Gastroesophageal sphincter (tissue), 4 donors: ENCODE data around the gene PLXNA2. TPM values are rescaled to one million over a fixed set of nuclear protein-coding genes. Genes with fewer than 3 reads are reported as not detected.

Experiments used
- ATAC-seq: fragments of 150-250 bp; one replicate; pipeline ENCODE4 v1.9.1; 2016; ENCODE audit warnings: mild to moderate bottlenecking, moderate library complexity
- H3K27ac ChIP-seq, 4 donors: fragments of 200-600 bp; sonication (generic) in 3 of 4; 1 replicate in 3 of 4; 2 replicates in 1 of 4; pipeline ENCODE4 v1.5.1; 2016 to 2019
- H3K27me3 ChIP-seq: fragments of 200-600 bp; sonication (generic); one replicate; pipeline ENCODE4 v1.5.1; 2019
- H3K36me3 ChIP-seq, 2 donors: fragments of 200-600 bp; sonication (generic); one replicate each; pipeline ENCODE4 v1.5.1; 2019; ENCODE audit warnings: control low read depth in 1 of 2
- H3K4me1 ChIP-seq, 3 donors: fragments of 200-600 bp; sonication (generic); 1 replicate in 2 of 3; 2 replicates in 1 of 3; pipeline ENCODE4 v1.5.1; 2016 to 2019; ENCODE audit warnings: control low read depth in 2 of 3
- H3K4me3 ChIP-seq, 2 donors: fragments of 200-600 bp; sonication (generic); one replicate each; pipeline ENCODE4 v1.5.1; 2019; ENCODE audit warnings: mild to moderate bottlenecking in 1 of 2, moderate library complexity in 1 of 2
- H3K9me3 ChIP-seq, 3 donors: fragments of 200-600 bp; sonication (generic); one replicate each; pipeline ENCODE4 v1.5.1; 2017 to 2019; ENCODE audit warnings: control low read depth in 2 of 3
- CTCF ChIP-seq, 4 experiments: fragments of 200-600 bp in 2 of 4; fragments of 450-650 bp in 2 of 4; sonication (generic) in 1 of 4; IDR thresholded peaks; one replicate each; pipeline ENCODE4 v1.5.1; 2017 to 2019; ENCODE audit warnings: antibody characterized with exemption in 4 of 4, mild to moderate bottlenecking in 2 of 4, moderate library complexity in 2 of 4
- EP300 ChIP-seq: sonication (generic); formaldehyde crosslinking; IDR thresholded peaks from one replicate; pipeline ENCODE4 v1.6.1; 2017; ENCODE audit warnings: antibody characterized with exemption, mild to moderate bottlenecking
- POLR2A ChIP-seq, 2 donors: fragments of 450-650 bp; IDR thresholded peaks; one replicate each; pipeline ENCODE4 v1.6.1; 2017; ENCODE audit warnings: antibody characterized with exemption in 2 of 2, mild to moderate bottlenecking in 2 of 2, moderate library complexity in 1 of 2
- POLR2AphosphoS5 ChIP-seq: sonication (generic); formaldehyde crosslinking; IDR thresholded peaks from one replicate; pipeline ENCODE4 v1.6.1; 2017; ENCODE audit warnings: antibody characterized with exemption
- WGBS, 2 donors: methylation state at CpG; one replicate each; pipeline ENCODE4 v1.1.5; 2018; ENCODE audit warnings: low coverage in 1 of 2; 5-methylcytosine and 5-hydroxymethylcytosine counted together
- total RNA-seq, 4 donors: library from RNA; depleted of rRNA; stranded (reverse); fragments of >200 nt; gene quantifications; one replicate each; pipeline ENCODE4 v1.1.0, GENCODE V29; 2016

Gene PLXNA2
- total RNA-seq, 4 donors from 2014 or later: 12.5 to 38.3 (median 32.0) TPM

- H3K9me3 ChIP-seq: no peaks in the 10 kb centered on the region
- H3K36me3 ChIP-seq: peaks cover 0 to 72% of the 10 kb centered on the region in 2 donors
- H3K4me1 ChIP-seq: peaks cover 0 to 83% (median 25%) of the 10 kb centered on the region in 3 donors
- H3K4me3 ChIP-seq: no peak overlapping the region
- H3K27ac ChIP-seq: no peak overlapping the region
- WGBS, 2 donors: 89 to 94% methylated on average over 4 to 7 of the region's 9 CpGs
- no peaks in the 10 kb centered on the region for H3K27me3 ChIP-seq
- ATAC-seq: no peak
- TF ChIP-seq CTCF (IDR thresholded peaks at IDR 0.05) (no peak), POLR2AphosphoS5 (no peak), POLR2A (IDR thresholded peaks at IDR 0.05) (no peak), EP300 (no peak)
Measured at GRCh38 chr1:208209896-208210589, 34.1 kb downstream of the PLXNA2 start.

- no peak for ATAC-seq
- whole genome bisulfite sequencing, 2 donors: 52% methylated on average over 3 of the region's 3 CpGs; no CpG with 5 or more reads in 1 of the 2 donors
Measured at GRCh38 chr1:208209286-208209685, 34.9 kb downstream of the PLXNA2 start.

GRCh38 chr1:208208132-208208487, 36.1 kb downstream of the PLXNA2 start:
- ATAC-seq: no peak
- peaks cover 8 to 85% (median 43%) of the 10 kb centered on the region in 3 donors for H3K4me1 ChIP-seq
- H3K36me3 ChIP-seq: peaks cover 0 to 65% of the 10 kb centered on the region in 2 donors
- TF ChIP-seq POLR2AphosphoS5 (no peak), EP300 (no peak), POLR2A (IDR thresholded peaks at IDR 0.05) (no peak), CTCF (IDR thresholded peaks at IDR 0.05) (no peak)
- H3K4me3 ChIP-seq: no peak overlapping the region
- peak overlapping the region in 3 of 4 donors; percentile 55 to 63 (median 59) for H3K27ac ChIP-seq
- no peaks in the 10 kb centered on the region for H3K9me3 ChIP-seq
- no peaks in the 10 kb centered on the region for H3K27me3 ChIP-seq

More at GRCh38 chr1:208209286-208209685, 34.9 kb downstream of the PLXNA2 start:
- Histone ChIP-seq H3K4me1 (peaks cover 3 to 83% (median 33%) of the 10 kb centered on the region in 3 donors), H3K9me3 (no peaks in the 10 kb centered on the region), H3K27ac (peak overlapping the region in 1 of 4 donors; percentile 63), H3K36me3 (peaks cover 0 to 71% of the 10 kb centered on the region in 2 donors), H3K27me3 (no peaks in the 10 kb centered on the region), H3K4me3 (no peak overlapping the region)
- TF ChIP-seq EP300 (no peak), POLR2AphosphoS5 (peak; percentile 14)

- Histone ChIP-seq H3K9me3 (no peaks in the 10 kb centered on the region), H3K27me3 (no peaks in the 10 kb centered on the region), H3K4me1 (peaks cover 8 to 86% (median 46%) of the 10 kb centered on the region in 3 donors), H3K36me3 (peaks cover 0 to 63% of the 10 kb centered on the region in 2 donors), H3K4me3 (no peak overlapping the region), H3K27ac (peak overlapping the region in 3 of 4 donors; percentile 55 to 63 (median 59))
- WGBS, 2 donors: 72 to 76% methylated on average over 4 to 9 of the region's 10 CpGs
- ATAC-seq: peak; percentile 83
- TF ChIP-seq EP300 (peak; percentile 24), CTCF (IDR thresholded peaks at IDR 0.05) (no peak), POLR2A (IDR thresholded peaks at IDR 0.05) (no peak), POLR2AphosphoS5 (peak; percentile 86)
Measured at GRCh38 chr1:208207388-208208131, 36.6 kb downstream of the PLXNA2 start.

GRCh38 chr1:208206092-208206698, 38.0 kb downstream of the PLXNA2 start:
- Histone ChIP-seq H3K4me1 (peaks cover 8 to 86% (median 42%) of the 10 kb centered on the region in 3 donors), H3K4me3 (no peak overlapping the region), H3K27me3 (no peaks in the 10 kb centered on the region), H3K36me3 (peaks cover 0 to 52% of the 10 kb centered on the region in 2 donors), H3K9me3 (no peaks in the 10 kb centered on the region), H3K27ac (peak overlapping the region in 3 of 4 donors; percentile 58 to 77 (median 74))
- WGBS, 2 donors: 92% methylated on average over 5 of the region's 5 CpGs
- no peak for ATAC-seq
- no peak for TF ChIP-seq POLR2AphosphoS5
- no peak for TF ChIP-seq POLR2A (IDR thresholded peaks at IDR 0.05)
- no peak for TF ChIP-seq CTCF (IDR thresholded peaks at IDR 0.05)
- TF ChIP-seq EP300: no peak
